HFFc6 (cell line): ENCODE results near the gene RPL29. TPM values are rescaled to one million over a fixed set of nuclear protein-coding genes. Genes with fewer than 3 reads are reported as not detected.
"Not testable (repeated sequence)": the region's sequence is repeated elsewhere in the genome, so short reads cannot be mapped to it uniquely, and the experiment has no call there.

ENCODE experiments used
- DNase-seq: peaks from one replicate; pipeline ENCODE4 v3.0.0-alpha.2; 2018
- H3K27ac Mint-ChIP-seq: 2 replicates; pipeline ENCODE4 v1.8.0; 2020; ENCODE audit warnings: mild to moderate bottlenecking, mixed read lengths
- H3K27me3 Mint-ChIP-seq: 2 replicates; pipeline ENCODE4 v1.8.0; 2021; ENCODE audit warnings: mild to moderate bottlenecking, moderate library complexity, mixed read lengths; ENCODE audit not compliant: insufficient read depth
- H3K36me3 Mint-ChIP-seq: 2 replicates; pipeline ENCODE4 v1.8.0; 2021; ENCODE audit warnings: low read depth, mixed read lengths
- H3K4me1 Mint-ChIP-seq: 2 replicates; pipeline ENCODE4 v1.8.0; 2020; ENCODE audit warnings: low read depth, mixed read lengths
- H3K4me3 Mint-ChIP-seq: 2 replicates; pipeline ENCODE4 v1.8.0; 2020; ENCODE audit warnings: mild to moderate bottlenecking, moderate library complexity, mixed read lengths
- H3K9me3 Mint-ChIP-seq: 2 replicates; pipeline ENCODE4 v1.8.0; 2020; ENCODE audit warnings: mild to moderate bottlenecking, mixed read lengths
- CTCF ChIP-seq: fragments of 200-600 bp; sonication (generic); IDR thresholded peaks from 2 replicates; pipeline ENCODE4 v1.5.0; 2021; ENCODE audit warnings: antibody characterized with exemption, mild to moderate bottlenecking
- total RNA-seq, 6 experiments: library from RNA; stranded (reverse); fragmentation: NEBNext Ultra II Directional; extraction: Animal tissue kit (Norgen Biotek cat#: 25700); gene quantifications; 2 replicates in 1 of 6; 3 replicates in 5 of 6; pipeline ENCODE4 v1.2.3, GENCODE V29; 2021

RPL29 gene
- total RNA-seq, 6 experiments from 2014 or later = 1,011 to 1,270 (median 1,111) TPM

- Mint-ChIP-seq H3K4me3 (no peak overlapping the region; the same call in 1 of the 2 replicates), H3K36me3 (peaks cover 20% of the 10 kb centered on the region), H3K27ac (no peak overlapping the region), H3K27me3 (peaks cover 5% of the 10 kb centered on the region), H3K4me1 (peaks cover 27% of the 10 kb centered on the region), H3K9me3 (no peaks in the 10 kb centered on the region)
- DNase-seq = no peak
- TF ChIP-seq CTCF = no peak
These were observed 2.4 kb upstream of the RPL29 start for GRCh38 chr3:51997935-51998596.

GRCh38 chr3:51997172-51997571 lies 1.5 kb upstream of the RPL29 start:
- H3K27me3 Mint-ChIP-seq = peaks cover 3% of the 10 kb centered on the region
- H3K36me3 Mint-ChIP-seq = peaks cover 26% of the 10 kb centered on the region
- peaks cover 32% of the 10 kb centered on the region for H3K4me1 Mint-ChIP-seq
- no peak overlapping the region for H3K27ac Mint-ChIP-seq
- TF ChIP-seq CTCF = no peak
- DNase-seq = no peak
- no peaks in the 10 kb centered on the region for H3K9me3 Mint-ChIP-seq
- no peak overlapping the region for H3K4me3 Mint-ChIP-seq

GRCh38 chr3:51994530-51994929 lies 1.2 kb downstream of the RPL29 start:
- Mint-ChIP-seq H3K4me3 (peak overlapping the region; percentile 98), H3K4me1 (peaks cover 33% of the 10 kb centered on the region), H3K27me3 (peaks cover 2% of the 10 kb centered on the region), H3K27ac (peak overlapping the region; percentile 99), H3K9me3 (no peaks in the 10 kb centered on the region), H3K36me3 (peaks cover 32% of the 10 kb centered on the region)
- no peak for DNase-seq
- no peak for TF ChIP-seq CTCF

- DNase-seq, H3K9me3 Mint-ChIP-seq, H3K27me3 Mint-ChIP-seq: not testable (repeated sequence)
- Mint-ChIP-seq H3K36me3 (peaks cover 32% of the 10 kb centered on the region), H3K27ac (peak overlapping the region; percentile 99), H3K4me1 (peaks cover 41% of the 10 kb centered on the region), H3K4me3 (peak overlapping the region; percentile 98)
These were observed 2.0 kb downstream of the RPL29 start for GRCh38 chr3:51993657-51994056.

GRCh38 chr3:51992017-51992682 lies 3.5 kb downstream of the RPL29 start:
- H3K36me3 Mint-ChIP-seq = peaks cover 32% of the 10 kb centered on the region
- H3K27ac Mint-ChIP-seq = peak overlapping the region; percentile 50; the same call in 1 of the 2 replicates
- DNase-seq = no peak
- H3K9me3 Mint-ChIP-seq = no peaks in the 10 kb centered on the region
- no peak for TF ChIP-seq CTCF
- H3K27me3 Mint-ChIP-seq = peaks cover 2% of the 10 kb centered on the region
- H3K4me1 Mint-ChIP-seq = peaks cover 33% of the 10 kb centered on the region
- no peak overlapping the region for H3K4me3 Mint-ChIP-seq

GRCh38 chr3:51990501-51990971 lies 5.2 kb downstream of the RPL29 start:
- Mint-ChIP-seq H3K36me3 (peaks cover 30% of the 10 kb centered on the region), H3K4me1 (peaks cover 33% of the 10 kb centered on the region)
- not testable (repeated sequence) for H3K27ac Mint-ChIP-seq, H3K9me3 Mint-ChIP-seq, H3K4me3 Mint-ChIP-seq, H3K27me3 Mint-ChIP-seq, DNase-seq
